Measurements from ENCODE around the gene GSTM5.
"Not testable (repeated sequence)": the region's sequence is repeated elsewhere in the genome, so short reads cannot be mapped to it uniquely, and the experiment has no call there.

GSTM5 gene

DNA sequence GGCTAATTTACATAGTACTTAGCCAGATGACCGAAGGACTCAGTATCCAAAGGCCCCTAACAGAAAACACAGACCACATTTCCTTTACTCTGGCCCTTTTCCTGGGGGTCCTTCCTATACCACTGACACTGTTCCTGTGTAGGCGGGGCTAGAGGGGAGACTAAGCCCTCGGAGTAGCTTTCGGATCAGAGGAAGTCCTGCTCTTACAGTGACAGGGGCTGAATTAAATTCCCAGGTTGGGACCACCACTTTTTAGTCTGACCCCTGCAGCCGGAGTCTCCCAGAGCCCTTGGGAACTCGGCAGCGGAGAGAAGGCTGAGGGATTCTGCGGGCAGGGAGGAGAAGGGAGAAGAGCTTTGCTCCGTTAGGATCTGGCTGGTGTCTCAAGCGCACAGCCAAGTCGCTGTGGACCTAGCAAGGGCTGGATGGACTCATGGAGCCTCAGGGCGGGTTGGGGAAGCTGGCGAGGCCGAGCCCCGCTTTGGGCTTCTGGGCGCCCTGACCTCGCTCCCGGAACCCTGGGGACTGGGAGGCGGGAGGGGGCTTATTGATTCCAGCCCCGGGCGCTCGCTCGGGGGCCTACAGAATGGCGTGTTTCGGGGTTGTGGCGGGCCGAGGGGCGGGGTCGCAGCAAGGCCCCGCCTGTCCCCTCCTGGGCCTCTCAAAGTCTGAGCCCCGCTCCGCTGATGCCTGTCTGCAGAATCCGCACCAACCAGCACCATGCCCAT is at the start of gene GSTM5:
Gene GSTM5, plus strand, starts transcription at position 659 of the 728 bp plus-strand sequence. Its CDS starts 62 bp downstream, at position 721.
- DNase-seq, result not testable (repeated sequence)

DNA sequence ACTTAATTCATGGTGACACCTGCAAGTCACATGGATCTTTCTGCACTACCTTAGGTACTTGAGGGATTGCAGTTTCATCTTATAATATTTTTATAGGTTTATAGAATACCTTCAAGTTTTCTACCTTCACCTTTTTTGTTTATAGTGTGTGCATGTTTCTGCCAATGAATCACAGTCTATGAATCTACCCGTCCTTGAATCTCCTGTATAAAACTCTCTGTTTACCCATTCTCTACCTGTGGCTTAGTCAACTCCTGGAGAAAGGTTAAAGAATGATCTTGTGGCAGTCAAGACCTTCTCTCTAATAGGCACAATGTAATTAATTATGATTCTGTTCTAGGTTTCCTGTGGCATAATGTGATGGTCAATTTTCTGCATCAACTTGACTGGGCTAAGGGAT is 47.4 kb upstream of the GSTM5 start:
- DNase-seq, result no peak

DNA sequence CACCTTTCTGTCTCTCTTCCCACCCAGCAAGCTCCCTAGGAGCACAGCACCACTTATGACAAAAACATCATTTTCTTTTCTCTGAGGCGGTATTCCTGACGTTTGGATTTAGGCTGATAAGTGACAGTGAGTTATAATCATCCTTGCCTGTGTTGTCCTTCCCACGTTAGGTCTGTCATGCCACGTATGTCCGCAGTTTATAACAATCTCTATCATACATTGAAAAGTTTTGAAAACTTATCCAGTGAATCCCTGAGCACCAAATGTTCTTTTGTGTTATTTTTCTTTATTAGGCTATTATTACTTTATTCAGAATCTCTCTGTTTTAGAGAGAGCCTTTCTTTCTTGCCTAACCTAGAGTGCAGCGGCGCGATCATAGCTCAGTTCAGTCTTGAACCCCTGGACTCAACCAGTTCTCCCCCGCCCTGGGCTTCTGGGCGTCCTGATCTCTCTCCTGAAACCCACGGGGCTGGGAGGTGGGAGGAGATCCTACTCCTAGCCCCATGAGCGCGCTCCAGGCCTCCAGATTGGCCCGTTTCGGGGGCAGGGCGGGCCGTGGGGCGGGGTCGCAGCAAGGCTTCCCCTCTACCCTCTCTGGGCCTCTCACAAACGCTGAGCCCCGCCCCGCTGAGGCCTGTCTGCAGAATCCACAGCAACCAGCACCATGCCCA is 44.5 kb upstream of the GSTM5 start, which contains the start of gene GSTM2:
Gene GSTM2, plus strand, starts transcription at position 606 of the 671 bp plus-strand sequence. Its CDS starts 59 bp downstream, at position 665.
- DNase-seq, result peak; percentile 22

DNA sequence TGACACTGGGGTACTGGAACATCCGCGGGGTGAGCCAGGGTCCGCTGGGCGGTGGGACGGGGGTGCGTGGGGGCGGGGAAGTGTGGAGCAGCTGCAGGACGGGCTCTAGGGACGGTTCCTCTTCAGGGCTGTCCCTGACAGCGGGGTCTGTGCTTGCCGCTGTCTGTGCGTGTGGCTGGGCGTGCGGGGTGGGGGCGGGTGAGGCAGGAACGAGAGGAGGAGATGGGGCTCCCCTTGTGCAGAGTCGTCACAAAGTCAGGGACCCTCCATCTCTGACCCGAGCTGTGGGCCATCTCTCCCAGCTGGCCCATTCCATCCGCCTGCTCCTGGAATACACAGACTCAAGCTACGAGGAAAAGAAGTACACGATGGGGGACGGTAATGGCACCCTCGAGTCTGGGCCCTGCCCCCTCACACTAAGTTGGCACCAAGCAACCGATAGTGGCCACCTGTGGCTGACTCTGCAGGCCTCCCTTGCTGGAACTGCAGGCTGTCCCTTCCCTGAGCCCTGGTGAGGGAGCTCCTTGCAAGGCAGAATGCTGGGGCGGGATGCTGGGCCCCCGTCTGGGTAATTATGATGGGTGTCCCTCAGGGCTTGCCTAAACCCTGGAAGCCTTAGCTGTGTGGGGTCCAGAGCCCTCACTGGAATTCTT is 43.8 kb upstream of the GSTM5 start:
- DNase-seq, result no peak

DNA sequence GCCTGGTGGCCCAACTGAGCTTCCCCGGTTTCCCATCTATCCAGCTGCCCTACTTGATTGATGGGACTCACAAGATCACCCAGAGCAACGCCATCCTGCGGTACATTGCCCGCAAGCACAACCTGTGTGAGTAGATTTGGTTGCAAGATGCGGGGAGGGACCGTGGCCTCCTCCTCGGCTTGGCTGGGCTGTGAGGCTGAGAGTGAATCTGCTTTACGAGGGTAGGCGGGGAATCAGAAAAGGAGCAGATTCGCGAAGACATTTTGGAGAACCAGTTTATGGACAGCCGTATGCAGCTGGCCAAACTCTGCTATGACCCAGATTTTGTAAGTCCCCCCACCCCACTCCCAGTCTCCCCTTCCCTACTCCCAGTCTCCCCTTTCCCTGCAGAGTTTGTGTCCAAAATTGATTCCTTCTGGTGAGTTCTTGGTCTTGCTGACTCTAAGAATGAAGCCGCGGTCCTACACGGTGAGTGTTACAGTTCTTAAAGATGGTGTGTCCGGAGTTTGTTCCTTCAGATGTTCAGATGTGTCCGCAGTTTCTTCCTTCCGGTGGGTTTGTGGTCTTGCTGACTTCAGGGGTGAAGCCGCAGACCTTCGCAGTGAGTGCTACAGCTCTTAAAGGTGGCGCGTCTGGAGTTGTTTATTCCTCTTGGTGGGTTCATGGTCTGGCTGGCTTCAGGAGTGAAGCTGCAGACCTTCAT is 42.7 kb upstream of the GSTM5 start:
- no peak for DNase-seq

DNA sequence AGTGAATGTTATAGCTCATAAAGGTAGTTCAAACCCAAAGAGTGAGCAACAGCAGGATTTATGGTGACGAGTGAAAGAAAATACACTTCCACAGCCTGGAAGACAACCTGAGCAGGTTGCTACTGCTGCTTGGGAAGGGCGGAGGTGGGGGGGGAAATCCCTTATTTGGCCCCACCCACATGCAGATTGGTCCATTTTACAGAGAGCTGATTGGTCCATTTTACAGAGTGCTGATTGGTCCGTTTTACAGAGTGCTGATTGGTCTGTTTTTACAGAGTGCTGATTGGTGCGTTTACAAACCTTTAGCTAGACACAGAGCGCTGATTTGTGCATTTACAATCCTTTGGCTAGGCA is 42.1 kb upstream of the GSTM5 start:
- DNase-seq, result not testable (repeated sequence)

DNA sequence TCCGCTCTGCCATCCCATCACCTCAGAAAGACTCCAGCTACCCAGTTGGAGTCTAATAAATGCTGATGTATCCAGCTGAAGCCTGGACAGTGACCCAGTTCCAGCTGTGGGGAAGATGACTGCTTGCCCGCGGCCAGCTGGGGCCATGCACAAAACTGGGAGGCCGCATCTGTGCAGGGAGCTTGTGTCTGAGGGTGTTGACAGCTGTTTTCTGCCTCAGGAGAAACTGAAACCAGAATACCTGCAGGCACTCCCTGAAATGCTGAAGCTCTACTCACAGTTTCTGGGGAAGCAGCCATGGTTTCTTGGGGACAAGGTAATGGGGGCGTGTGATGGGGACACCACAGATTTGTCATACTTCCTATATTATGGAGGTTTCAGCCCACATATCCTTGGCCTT is 41.0 kb upstream of the GSTM5 start:
- no peak for DNase-seq

DNA sequence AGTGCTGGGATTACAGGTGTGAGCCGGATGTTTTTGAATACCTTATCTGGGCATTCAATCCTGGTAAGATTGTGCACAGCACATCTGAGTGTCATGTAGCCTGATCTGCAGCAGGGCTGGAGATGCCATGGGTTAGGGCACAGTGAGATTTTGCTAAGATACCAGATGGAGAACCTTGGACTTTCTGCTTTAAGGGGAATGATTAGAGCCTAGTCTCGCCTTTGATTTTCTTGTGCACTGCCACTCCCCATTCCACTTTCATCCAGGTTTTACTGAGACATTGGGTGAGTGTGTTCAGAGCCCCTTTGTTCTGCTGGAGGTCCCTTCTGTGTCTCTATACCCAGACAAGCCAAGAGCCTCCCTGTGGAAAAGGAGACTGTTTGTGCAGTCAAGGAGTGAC is 38.2 kb upstream of the GSTM5 start:
- DNase-seq, result not testable (repeated sequence)

DNA sequence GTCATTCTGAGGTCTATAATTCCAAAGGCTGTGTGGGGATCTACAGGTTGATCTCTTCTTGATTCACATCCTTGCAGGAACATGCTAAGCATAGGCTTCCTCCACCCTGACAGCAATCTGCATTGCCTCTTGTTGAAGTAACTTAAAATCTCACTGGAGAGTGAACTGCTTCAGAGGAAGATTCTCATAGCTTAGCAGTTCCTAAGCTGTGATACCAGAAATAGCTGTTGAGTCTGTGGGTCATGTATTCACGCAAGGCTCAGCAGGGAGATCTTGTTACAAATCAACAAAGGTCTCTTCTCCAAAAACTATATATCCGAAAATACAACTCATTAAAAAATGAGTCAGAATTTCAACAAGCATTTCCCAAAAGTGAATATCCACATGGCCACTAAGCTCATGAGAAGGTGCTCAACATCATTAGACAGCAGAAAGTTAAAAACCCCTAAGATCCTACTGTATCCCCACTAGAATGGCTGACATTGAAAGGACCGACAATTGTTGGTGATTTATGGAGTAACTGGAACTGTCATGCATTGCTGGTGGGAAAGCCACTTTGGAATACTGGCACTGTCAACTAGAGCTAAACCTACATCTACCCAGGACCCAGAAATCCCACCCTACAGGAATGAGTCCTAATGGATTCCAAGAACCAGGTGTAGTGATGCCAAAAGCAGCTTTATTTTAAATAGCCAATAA is 35.2 kb upstream of the GSTM5 start:
- not testable (repeated sequence) for DNase-seq

DNA sequence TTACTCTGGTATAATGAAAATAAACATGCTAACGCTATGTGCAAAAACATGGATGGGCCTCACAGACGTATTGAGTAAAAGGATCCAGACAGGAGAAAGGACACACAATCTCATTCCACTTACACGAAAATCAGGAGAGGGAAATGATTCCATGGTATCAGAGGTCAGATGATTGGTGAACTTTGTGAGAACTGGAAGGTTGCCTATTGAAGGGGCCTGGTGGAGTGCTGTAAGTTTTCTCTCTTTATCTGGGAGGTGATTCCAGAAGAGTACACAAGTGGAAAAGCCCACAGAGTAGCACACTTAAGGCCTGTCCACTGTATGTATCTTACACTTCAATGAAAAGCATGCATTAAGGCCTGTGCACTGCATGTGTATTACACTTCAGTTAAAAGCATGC is 34.6 kb upstream of the GSTM5 start:
- no peak for DNase-seq

DNA sequence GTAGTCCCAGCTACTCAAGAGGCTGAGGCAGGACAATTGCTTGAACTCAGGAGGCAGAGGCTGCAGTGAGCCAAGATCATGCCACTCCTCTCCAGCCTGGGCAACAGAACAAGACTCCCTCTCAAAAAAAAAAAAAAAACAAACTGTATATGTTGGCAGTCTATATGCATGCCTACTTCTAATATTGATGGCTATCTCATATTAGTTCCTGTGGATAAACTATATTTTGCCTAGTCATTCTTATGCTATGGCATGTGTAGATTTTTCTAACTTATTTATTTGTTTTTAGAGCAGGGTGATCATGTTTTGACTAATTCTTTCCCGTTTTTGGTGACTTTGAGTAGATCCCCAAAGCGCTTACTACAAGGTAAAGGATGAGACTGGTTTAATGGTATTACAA is 33.4 kb upstream of the GSTM5 start:
- not testable (repeated sequence) for DNase-seq

DNA sequence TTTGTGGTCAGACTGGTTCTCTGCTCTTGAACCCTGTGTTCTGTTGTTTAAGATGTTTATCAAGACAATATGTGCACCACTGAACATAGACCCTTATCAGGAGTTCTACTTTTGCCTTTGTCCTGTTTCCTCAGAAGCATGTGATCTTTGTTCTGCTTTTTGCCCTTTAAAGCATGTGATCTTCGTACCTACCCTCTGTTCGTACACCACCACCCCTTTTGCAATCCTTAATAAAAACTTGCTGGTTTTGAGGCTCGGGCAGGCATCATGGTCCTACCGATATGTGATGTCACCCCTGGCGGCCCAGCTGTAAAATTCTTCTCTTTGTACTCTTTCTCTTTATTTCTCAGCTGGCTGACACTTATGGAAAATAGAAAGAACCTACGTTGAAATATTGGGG is 27.3 kb upstream of the GSTM5 start:
- not testable (repeated sequence) for DNase-seq

DNA sequence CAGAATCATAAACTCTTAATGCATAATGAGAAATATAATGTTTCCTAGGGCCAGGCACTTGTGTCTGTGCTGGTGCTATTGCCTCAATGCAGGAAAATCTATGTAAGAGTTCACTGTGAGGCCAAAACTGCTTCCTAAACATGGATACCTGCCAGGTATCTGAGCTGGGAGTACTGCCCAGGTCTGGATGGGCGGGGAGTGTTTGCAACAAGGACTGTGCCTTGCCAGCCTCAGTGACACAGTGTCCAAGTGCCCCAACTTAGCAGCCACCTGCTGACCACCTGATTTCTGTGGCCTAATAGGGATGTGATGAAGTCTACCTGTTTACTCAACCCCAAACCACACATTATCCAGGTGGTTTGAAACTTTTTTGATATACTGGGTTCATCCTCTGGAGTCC is 26.7 kb upstream of the GSTM5 start:
- DNase-seq, result not testable (repeated sequence)

DNA sequence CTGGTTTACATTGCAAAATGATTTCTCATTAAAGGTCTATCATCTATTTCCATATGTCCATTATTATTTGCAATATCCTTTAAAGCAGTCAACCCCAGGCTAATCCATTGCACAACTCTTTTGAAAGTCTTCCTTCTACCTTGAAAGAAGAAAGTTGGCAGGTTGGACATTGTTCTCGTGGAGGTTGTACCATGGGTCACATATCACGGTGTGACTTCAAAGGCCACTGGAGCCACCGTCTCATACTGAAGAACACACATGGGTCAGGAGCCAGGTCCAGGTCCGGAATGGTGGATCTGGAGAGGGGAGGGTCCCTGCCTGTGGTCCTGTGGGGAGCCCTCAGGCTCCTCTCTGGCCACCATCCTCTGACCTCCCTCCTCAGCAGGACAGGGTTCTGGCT is 26.2 kb upstream of the GSTM5 start:
- DNase-seq, result not testable (repeated sequence)

DNA sequence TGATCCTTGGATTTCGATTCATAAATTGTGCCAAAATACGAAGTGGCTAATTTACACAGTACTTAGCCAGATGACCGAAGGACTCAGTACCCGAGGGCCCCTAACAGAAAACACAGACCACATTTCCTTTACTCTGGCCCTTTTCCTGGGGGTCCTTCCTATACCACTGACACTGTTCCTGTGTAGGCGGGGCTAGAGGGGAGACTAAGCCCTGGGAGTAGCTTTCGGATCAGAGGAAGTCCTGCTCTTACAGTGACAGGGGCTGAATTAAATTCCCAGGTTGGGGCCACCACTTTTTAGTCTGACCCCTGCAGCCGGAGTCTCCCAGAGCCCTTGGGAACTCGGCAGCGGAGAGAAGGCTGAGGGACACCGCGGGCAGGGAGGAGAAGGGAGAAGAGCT is 24.9 kb upstream of the GSTM5 start:
- not testable (repeated sequence) for DNase-seq

DNA sequence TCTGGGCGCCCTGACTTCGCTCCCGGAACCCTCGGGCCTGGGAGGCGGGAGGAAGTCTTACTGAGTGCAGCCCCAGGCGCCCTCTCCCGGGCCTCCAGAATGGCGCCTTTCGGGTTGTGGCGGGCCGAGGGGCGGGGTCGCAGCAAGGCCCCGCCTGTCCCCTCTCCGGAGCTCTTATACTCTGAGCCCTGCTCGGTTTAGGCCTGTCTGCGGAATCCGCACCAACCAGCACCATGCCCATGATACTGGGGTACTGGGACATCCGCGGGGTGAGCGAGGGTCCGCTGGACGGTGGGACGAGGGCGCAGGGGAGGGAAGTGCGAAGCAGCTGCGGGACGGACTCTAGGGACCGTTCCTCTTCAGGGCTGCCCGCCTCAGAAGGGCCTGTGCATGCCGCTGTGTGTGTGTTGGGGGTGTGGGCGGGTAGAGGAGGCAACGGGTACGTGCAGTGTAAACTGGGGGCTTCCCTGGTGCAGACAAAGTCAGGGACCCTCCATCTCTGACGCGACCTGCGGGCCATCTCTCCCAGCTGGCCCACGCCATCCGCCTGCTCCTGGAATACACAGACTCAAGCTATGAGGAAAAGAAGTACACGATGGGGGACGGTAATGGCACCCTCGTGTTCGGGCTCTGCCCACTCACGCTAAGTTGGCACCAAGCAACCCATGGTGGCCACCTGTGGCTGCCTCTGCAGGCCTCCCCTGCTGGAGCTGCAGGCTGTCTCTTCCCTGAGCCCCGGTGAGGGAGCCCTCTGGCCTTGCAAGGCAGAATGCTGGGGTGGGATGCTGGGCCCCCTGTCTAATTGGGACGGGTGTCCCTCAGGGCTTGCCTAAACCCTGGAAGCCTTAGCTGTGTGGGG is 24.2 kb upstream of the GSTM5 start, which contains the start of gene GSTM1:
Gene GSTM1, plus strand, starts transcription at position 177 of the 859 bp plus-strand sequence. Its CDS starts 57 bp downstream, at position 234.
- DNase-seq, result no peak

DNA sequence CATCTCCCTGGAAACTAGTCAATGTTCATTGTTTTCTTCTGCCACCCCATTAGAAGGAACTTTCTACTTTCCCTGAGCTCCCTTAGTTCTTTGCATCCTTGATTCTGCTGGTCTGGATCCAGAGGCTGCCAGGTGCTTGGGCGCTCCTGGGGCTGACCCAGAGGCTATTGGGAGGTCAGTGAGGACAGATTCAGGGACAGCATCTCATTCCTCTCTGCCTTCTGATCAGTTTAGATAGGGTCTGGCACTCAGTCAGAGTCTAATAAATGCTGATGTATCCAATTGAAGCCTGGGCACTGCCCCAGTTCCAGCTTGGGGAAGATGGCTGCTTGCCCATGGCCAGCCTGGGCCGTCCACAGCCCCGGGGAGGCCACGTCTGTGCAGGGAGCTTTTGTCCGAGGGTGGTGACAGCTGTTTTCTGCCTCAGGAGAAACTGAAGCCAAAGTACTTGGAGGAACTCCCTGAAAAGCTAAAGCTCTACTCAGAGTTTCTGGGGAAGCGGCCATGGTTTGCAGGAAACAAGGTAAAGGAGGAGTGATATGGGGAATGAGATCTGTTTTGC is 22.1 kb upstream of the GSTM5 start:
- no peak for DNase-seq

DNA sequence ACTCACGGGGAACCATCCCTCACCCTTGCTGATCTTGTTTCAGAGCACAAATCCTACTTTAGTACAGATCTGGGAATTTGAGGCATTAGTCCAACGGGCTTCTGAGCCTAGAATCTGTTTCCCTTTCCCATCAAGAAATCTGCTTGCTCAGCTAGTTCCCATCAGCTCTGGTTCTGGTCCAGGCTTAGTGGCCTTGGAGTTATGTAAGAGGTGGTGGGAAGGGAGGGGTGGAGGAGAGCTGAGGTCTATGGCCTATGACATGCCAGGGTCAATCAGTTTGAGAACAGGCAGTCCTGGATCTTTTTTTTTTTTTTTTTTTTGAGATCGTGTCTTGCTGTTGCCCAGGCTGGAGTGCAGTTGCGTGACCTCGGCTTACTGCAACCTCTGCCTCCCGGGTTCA is 20.3 kb upstream of the GSTM5 start:
- DNase-seq, result no peak

DNA sequence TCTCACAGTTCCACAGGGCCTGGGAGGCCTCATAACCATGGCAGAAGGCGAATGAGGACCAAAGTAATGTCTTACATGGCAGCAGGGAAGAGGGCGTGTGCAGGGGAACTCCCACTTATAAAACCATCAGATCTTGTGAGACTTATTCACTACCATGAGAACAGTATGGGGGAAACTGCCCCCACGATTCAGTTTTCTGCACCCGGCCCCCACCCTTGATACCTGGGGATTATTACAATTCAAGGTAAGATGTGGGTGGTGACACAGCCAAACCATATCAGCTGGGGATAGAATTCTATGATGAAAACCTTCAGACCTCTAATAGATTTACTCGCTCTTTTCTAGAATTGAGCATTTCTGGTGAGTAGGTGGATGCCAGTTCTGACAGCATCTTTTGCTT is 17.7 kb upstream of the GSTM5 start:
- not testable (repeated sequence) for DNase-seq

DNA sequence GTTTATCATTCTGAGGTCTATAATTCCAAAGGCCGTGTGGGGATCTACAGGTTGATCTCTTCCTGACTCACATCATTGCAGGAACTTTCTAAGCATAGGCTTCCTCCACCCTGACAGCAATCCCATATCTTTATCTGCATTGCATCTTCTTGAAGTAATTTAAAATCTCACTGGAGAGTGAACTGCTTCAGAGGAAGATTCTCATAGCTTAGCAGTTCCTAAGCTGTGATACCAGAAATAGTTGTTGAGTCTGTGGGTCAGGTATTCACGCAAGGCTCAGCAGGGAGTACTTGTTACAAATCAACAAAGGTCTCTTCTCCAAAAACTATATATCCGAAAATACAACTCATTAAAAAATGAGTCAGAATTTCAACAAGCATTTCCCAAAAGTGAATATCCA is 16.9 kb upstream of the GSTM5 start:
- DNase-seq, result not testable (repeated sequence)

DNA sequence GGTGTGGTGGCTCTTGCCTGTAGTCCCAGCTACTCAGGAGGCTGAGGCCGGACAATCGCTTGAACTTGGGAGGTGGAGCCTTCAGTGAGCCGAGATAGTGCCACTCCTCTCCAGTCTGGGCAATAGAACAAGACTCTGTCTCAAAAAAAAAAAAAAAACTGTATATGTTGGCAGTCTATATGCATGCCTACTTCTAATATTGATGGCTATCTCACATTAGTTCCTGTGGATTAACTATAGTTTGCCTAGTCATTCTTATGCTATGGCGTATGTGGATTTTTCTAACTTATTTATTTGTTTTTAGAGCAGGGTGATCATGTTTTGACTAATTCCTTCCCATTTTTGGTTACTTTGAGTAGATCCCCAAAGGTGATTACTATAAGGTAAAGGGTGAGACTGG is 15.0 kb upstream of the GSTM5 start:
- DNase-seq, result no peak
